Measurements from ENCODE around the gene LHPP. TPM values are rescaled to one million over a fixed set of nuclear protein-coding genes. Genes with fewer than 3 reads are reported as not detected.

Gene LHPP
- polyA plus RNA-seq, 3 donors from 2014 or later: 10.1 to 15.3 (median 14.2) TPM

DNA sequence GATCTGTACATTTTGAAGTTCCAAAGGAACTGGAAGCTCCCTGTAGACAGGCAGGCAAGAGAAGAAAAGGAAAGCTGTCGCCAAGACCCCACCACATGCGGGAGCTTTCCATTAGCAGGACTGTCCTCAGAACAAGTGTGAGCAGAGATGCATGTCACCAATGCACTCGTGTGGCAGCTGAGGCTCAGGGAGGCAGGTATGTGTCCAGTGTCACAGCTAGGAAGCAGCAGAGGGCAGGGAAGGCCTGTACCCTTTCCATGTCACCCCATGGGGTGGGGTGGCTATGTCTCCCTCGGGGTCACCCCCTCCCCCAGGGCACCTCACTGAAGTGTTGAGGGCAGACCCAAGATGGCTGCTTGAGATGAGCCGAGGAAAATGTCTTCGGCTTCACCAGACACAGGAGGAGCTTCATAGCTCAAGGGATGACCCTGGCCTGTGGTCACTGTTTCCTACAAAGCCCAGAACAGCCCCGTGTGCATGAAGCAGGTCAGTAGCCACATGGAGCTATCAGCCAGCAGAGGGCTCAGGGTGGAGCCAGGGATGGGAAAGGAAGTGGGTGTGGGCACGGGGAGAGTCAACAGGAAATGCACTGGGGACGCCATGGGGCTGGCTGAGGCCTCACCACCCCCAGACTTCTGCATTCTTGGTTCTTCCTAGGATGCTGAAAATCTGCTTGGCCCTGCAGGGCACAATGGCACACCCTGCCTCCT lies 186.0 kb downstream of the LHPP start:
- Mint-ChIP-seq H3K4me3 (peak overlapping the region; percentile 79 to 84 (median 83)), H3K27ac (peak overlapping the region; percentile 99 to 100 (median 100)), H3K27me3 (ENCODE audit: low read depth in 3 of 3) (peaks cover 56 to 72% (median 62%) of the 10 kb centered on the region in 3 donors), H3K9me3 (peaks cover 0 to 2% (median 0%) of the 10 kb centered on the region in 6 donors), H3K4me1 (peaks cover 97 to 100% of the 10 kb centered on the region in 2 donors), H3K36me3 (peaks cover 3 to 10% (median 4%) of the 10 kb centered on the region in 3 donors)
- peak; percentile 80 to 83 (median 83) for DNase-seq

DNA sequence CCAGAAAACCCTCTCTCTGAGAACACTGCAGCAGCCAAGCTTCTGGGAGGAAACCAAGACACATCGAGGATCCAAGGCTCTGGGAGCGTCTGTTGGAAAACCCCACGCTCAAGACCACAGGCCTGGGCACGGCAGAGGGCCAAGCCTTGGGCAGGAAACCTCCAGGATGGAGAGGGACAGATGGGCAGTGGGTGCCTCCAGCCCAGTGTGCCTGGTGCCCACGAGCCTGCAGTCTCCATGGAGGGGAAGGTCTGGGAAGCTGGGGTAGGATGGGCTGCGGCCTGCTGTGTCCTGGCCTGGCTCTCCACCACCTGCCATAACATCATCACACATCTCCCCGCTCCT lies 186.5 kb downstream of the LHPP start:
- no peak for DNase-seq
- peaks cover 97 to 100% of the 10 kb centered on the region in 2 donors for H3K4me1 Mint-ChIP-seq
- H3K27me3 Mint-ChIP-seq (ENCODE audit: low read depth in 3 of 3): peaks cover 52 to 67% (median 58%) of the 10 kb centered on the region in 3 donors
- H3K9me3 Mint-ChIP-seq: peaks cover 0 to 2% (median 0%) of the 10 kb centered on the region in 6 donors
- peak overlapping the region; percentile 99 to 100 (median 100) for H3K27ac Mint-ChIP-seq
- H3K36me3 Mint-ChIP-seq: peaks cover 0 to 5% (median 0%) of the 10 kb centered on the region in 3 donors
- peak overlapping the region; percentile 79 to 84 (median 83) for H3K4me3 Mint-ChIP-seq

DNA sequence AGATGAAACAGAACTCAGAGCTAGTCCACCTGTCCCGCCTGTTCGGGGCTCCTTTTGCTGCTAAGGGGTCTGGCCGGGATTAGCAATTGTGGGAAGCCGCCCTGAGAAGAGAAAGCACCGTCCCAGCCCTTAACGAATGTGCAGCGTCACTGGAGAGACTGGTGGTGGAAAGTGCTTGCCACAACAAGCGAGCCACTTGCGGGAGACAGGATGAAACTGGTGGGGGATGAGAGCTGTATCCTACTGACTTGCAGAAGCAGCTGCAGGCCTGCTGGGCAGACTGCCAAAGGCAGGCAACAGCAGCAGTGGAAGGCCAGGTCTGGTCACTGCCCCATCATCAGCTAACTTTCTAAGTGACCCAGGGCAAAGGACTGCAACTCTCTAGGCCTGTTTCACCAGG lies 187.1 kb downstream of the LHPP start:
- DNase-seq: peak; percentile 84 to 86 (median 85)
- Mint-ChIP-seq H3K4me3 (peak overlapping the region; percentile 79 to 84 (median 83)), H3K27ac (peak overlapping the region; percentile 99 to 100 (median 100))

DNA sequence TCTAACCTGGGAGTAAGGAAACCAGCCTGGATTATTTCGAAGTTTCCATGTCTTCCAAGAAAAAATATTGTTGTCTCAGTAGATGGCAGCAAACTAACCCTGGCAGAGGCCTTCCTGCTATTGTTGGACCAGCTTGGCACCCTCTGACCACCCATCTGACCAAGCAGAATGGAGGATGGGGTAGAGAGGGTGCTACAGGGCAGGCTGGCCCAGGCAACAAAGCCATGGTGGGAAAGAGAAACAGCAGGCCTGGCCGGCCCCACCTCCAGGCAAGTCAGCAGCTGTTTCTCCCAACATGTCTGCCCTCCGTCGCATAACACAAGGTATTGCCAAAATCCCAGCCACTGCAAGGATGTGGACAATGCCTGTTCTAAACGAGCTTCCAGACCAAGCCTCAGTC lies 187.6 kb downstream of the LHPP start:
- Mint-ChIP-seq H3K4me1 (peaks cover 96 to 97% of the 10 kb centered on the region in 2 donors), H3K27ac (peak overlapping the region; percentile 99 to 100 (median 100)), H3K27me3 (ENCODE audit: low read depth in 3 of 3) (peaks cover 55 to 57% (median 56%) of the 10 kb centered on the region in 3 donors), H3K36me3 (peaks cover 0 to 3% (median 0%) of the 10 kb centered on the region in 3 donors), H3K9me3 (peaks cover 0 to 2% (median 0%) of the 10 kb centered on the region in 6 donors), H3K4me3 (peak overlapping the region; percentile 79 to 90 (median 83))
- no peak for DNase-seq

More for the DNA sequence above, 187.1 kb downstream of the LHPP start:
- Mint-ChIP-seq H3K9me3 (peaks cover 0 to 2% (median 0%) of the 10 kb centered on the region in 6 donors), H3K27me3 (ENCODE audit: low read depth in 3 of 3) (peaks cover 52 to 60% (median 56%) of the 10 kb centered on the region in 3 donors), H3K4me1 (peaks cover 96 to 99% of the 10 kb centered on the region in 2 donors), H3K36me3 (peaks cover 0 to 5% (median 0%) of the 10 kb centered on the region in 3 donors)

DNA sequence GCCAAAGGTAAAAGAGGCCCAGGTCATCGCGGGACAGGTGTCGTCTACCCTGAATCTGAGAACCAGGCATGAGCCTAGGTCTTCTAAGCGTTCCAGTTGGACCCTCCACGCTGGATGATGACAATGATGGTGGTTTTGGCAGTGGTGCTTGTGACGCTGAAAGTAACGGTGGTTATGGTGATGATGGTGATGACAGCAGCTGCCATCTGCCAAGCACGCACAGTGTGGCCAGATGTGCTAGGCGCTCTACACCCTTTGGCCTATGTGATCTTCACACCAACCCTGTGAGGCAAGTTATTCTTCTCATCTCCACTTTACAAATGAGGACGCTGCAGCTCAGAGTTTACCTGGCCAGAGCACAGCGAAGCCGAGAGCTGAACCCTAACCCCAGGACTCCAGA lies 188.6 kb downstream of the LHPP start:
- Mint-ChIP-seq H3K27me3 (ENCODE audit: low read depth in 3 of 3) (peaks cover 53 to 59% (median 57%) of the 10 kb centered on the region in 3 donors), H3K9me3 (peaks cover 0 to 2% (median 0%) of the 10 kb centered on the region in 6 donors), H3K4me3 (peak overlapping the region; percentile 75 to 90 (median 79)), H3K36me3 (no peaks in the 10 kb centered on the region), H3K27ac (peak overlapping the region; percentile 99 to 100 (median 100)), H3K4me1 (peaks cover 96 to 97% of the 10 kb centered on the region in 2 donors)
- DNase-seq: peak; percentile 90 to 92 (median 91)

DNA sequence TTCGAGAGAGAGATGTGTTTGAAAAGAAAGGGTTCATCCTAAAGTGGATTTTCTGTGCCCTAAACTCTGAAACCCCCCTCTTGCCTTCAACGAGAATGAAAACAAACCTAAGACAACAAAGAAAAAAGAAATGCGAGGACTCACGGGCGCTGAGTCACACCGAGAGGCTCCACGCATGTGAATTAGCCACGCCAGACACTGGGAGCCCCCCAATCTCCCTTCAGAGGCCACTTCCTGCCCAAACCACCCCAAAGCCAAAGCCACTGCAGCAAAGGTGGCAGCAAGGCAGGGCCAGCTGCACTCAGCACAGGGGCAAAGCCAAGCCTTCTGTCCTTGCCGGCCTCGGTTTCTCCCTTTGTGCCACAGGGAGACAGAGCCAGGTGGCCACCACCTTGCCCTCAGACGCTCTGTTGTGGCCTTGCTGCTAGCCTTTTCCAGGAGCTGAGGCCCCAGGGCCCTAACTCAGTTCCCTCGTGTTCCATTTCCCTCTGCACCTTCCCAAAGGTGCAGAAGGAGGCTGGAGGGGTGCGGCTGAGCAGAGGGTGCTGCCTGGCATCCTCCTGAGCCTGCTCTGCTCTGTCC lies 189.3 kb downstream of the LHPP start:
- H3K27me3 Mint-ChIP-seq (ENCODE audit: low read depth in 3 of 3): peaks cover 55 to 60% (median 57%) of the 10 kb centered on the region in 3 donors
- H3K36me3 Mint-ChIP-seq: peaks cover 4 to 5% (median 5%) of the 10 kb centered on the region in 3 donors
- peak; percentile 90 to 92 (median 91) for DNase-seq
- H3K4me3 Mint-ChIP-seq: peak overlapping the region; percentile 75 to 90 (median 79)
- peaks cover 0 to 2% (median 0%) of the 10 kb centered on the region in 6 donors for H3K9me3 Mint-ChIP-seq
- H3K4me1 Mint-ChIP-seq: peaks cover 97 to 98% of the 10 kb centered on the region in 2 donors
- peak overlapping the region; percentile 99 to 100 (median 100) for H3K27ac Mint-ChIP-seq

DNA sequence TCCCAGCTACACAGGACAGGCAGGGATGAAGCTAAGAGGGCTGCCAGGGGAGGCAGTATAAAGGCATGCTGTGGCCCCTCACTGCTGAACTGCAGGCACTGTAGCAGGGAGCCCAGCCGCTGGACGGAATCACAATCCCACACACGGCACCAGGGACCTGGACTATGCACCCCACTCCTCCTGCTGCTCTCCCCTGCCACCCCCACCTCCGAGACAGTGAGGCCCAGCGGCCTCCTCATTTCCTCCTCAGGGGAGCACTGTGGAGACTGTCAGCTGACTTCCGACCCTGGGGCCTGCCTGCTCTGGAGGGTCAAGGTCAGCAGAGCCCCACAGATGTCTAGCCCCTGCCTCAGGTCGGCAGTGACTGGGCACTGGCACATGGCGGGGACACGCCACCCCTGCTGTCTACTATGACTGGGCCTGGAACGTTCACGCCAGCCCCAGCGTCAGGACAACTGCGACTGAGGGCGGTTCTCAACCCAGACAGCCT lies 189.8 kb downstream of the LHPP start:
- H3K36me3 Mint-ChIP-seq: peaks cover 4 to 8% (median 5%) of the 10 kb centered on the region in 3 donors
- DNase-seq: peak in 2 of 3 donors; percentile 40 to 52
- H3K9me3 Mint-ChIP-seq: peaks cover 0 to 2% (median 0%) of the 10 kb centered on the region in 6 donors
- H3K4me3 Mint-ChIP-seq: peak overlapping the region; percentile 75 to 90 (median 79)
- H3K4me1 Mint-ChIP-seq: peaks cover 97 to 98% of the 10 kb centered on the region in 2 donors
- peak overlapping the region; percentile 99 to 100 (median 100) for H3K27ac Mint-ChIP-seq
- H3K27me3 Mint-ChIP-seq (ENCODE audit: low read depth in 3 of 3): peaks cover 56 to 59% (median 58%) of the 10 kb centered on the region in 3 donors

DNA sequence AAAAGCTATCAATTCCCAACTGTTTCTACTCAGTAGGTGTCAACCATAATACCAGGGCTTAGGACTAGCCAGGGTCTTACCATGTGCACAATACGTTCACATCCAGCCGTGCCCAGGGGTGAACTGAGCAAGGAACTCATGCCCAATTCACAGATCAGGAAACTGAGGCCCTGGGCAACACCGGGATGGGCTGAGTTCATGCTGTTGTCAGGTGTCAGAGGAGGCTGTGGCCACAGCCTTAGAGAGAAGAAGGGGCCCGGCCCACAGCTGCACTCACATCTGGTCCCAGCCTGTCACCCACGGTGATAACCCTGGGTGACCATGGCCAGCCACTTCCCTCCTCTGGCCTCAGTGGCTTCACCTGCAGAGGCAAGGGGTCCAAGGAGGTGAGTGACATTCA lies 190.6 kb downstream of the LHPP start:
- peak overlapping the region; percentile 99 to 100 (median 100) for H3K27ac Mint-ChIP-seq
- H3K4me1 Mint-ChIP-seq: peaks cover 95 to 97% of the 10 kb centered on the region in 2 donors
- peaks cover 54 to 56% (median 56%) of the 10 kb centered on the region in 3 donors for H3K27me3 Mint-ChIP-seq (ENCODE audit: low read depth in 3 of 3)
- no peak for DNase-seq
- H3K9me3 Mint-ChIP-seq: peaks cover 0 to 2% (median 0%) of the 10 kb centered on the region in 6 donors
- peaks cover 4 to 10% (median 5%) of the 10 kb centered on the region in 3 donors for H3K36me3 Mint-ChIP-seq
- peak overlapping the region; percentile 75 to 90 (median 79) for H3K4me3 Mint-ChIP-seq

DNA sequence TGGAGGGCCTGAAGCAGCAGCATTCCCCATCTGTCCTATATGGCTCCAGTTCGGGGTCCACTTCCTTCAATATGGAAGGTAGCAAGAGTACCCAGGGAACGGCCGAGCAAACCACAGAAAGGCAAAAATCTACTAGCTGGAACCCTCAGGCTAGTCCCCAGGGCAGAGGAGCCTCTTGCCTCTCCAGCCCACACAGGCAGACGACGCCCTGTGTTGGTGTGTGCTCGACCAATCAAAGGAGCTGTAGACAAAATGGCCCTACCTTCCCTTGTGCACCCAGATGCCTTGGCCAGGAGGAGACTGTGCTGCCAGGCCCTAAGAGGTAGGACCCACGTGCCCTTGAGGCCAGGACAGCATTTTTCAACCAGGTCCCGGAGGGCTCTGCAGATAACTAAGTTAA lies 191.1 kb downstream of the LHPP start:
- no peak for DNase-seq
- peaks cover 52 to 56% (median 56%) of the 10 kb centered on the region in 3 donors for H3K27me3 Mint-ChIP-seq (ENCODE audit: low read depth in 3 of 3)
- H3K4me1 Mint-ChIP-seq: peaks cover 95 to 97% of the 10 kb centered on the region in 2 donors
- H3K27ac Mint-ChIP-seq: peak overlapping the region; percentile 99 to 100 (median 100)
- H3K9me3 Mint-ChIP-seq: peaks cover 0 to 2% (median 0%) of the 10 kb centered on the region in 6 donors
- H3K36me3 Mint-ChIP-seq: peaks cover 4 to 12% (median 5%) of the 10 kb centered on the region in 3 donors
- peak overlapping the region in 3 of 5 donors; percentile 33 to 90 (median 79) for H3K4me3 Mint-ChIP-seq

DNA sequence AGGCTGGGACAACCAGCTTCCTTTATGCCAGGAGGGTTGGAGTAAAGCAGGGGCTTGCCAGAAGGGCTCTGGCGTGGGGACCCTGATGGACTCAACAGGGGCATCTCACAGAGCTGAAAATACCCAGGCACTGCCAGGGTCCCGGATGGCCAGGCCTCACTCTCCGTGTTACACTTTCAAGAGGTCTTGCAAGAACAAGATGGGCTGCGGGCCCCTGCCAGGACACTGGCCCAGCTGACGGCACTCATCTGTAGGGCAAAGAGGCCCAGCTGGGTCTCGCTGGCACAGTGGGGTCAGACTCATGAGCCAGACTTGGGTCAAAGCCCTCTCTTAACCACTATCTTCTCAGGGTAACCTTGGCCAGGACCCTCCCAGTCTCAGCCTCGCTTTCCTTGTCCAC lies 191.7 kb downstream of the LHPP start:
- peak overlapping the region in 2 of 5 donors; percentile 17 to 90 for H3K4me3 Mint-ChIP-seq
- peaks cover 95 to 97% of the 10 kb centered on the region in 2 donors for H3K4me1 Mint-ChIP-seq
- H3K9me3 Mint-ChIP-seq: peaks cover 0 to 2% (median 0%) of the 10 kb centered on the region in 6 donors
- H3K27me3 Mint-ChIP-seq (ENCODE audit: low read depth in 3 of 3): peaks cover 54 to 56% (median 54%) of the 10 kb centered on the region in 3 donors
- DNase-seq: no peak
- H3K27ac Mint-ChIP-seq: peak overlapping the region; percentile 99 to 100 (median 100)
- H3K36me3 Mint-ChIP-seq: peaks cover 4 to 13% (median 5%) of the 10 kb centered on the region in 3 donors

DNA sequence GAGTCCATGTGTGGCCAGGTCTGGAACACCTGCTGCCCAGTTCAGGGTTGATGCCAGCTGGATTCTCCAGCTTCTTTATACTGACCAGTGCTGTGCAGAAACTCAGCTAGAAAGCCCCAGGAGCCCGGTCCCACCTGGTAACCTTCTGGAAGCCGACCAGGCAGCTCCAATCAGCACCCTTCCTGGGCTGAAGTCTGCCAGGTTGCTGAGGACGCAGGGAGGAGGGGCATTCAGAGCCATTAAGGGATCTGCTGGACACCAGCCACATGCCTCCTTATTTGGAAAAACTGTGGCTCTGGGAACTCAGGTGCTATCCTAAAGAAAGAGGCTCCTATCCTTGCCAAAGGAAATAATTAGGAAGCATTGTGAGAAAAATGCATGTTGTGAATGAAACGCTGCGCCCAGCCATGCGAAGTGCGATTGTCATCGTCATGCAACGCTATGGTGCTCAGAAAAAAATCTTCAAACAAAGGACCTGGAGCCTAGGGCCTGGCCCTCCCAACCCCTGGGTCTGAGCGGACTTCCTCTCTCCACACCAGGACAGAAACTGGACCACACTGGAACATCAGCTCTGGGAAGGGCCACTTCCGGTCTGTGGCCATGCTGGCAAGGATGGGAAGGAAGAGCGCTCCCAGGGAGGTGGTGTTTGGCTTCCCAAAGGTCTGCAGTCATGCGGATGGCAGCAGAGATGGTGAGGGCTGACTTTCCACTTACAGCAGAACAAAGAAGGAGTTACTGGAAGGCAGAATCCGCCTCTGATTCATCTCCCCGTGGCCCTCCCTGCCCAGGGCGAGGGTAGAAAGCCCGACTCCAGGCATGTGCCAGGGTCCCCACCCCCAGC lies 192.4 kb downstream of the LHPP start:
- Mint-ChIP-seq H3K27ac (peak overlapping the region; percentile 96 to 100 (median 100)), H3K4me3 (peak overlapping the region in 3 of 5 donors; percentile 8 to 72 (median 17))

DNA sequence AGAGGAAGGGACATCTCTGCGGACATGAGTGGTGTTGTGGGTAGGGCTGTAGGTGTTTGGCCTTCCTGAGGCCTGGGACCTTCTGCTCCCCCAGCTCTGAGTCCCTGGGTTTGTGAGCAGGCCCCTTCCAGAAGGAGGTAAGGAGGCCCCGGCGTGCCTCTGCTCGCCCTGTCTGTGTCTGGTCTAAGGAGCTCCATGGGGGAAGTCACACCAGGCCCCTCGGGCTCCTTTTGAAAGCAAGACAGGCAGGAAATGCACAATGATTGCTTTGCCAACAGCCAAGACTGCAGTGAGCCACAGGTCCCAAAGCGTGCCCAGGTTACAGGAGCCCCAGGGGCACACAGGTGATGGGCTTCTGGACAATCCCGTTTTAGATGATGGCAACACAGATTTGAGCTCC lies 193.1 kb downstream of the LHPP start:
- no peaks in the 10 kb centered on the region for H3K9me3 Mint-ChIP-seq
- H3K4me1 Mint-ChIP-seq: peaks cover 95 to 97% of the 10 kb centered on the region in 2 donors
- peak; percentile 47 to 48 (median 47) for DNase-seq
- peak overlapping the region; percentile 22 to 72 (median 56) for H3K4me3 Mint-ChIP-seq
- peaks cover 49 to 53% (median 50%) of the 10 kb centered on the region in 3 donors for H3K27me3 Mint-ChIP-seq (ENCODE audit: low read depth in 3 of 3)
- peaks cover 4 to 13% (median 5%) of the 10 kb centered on the region in 3 donors for H3K36me3 Mint-ChIP-seq
- H3K27ac Mint-ChIP-seq: peak overlapping the region; percentile 94 to 100 (median 98)

More for the DNA sequence above, 192.4 kb downstream of the LHPP start:
- Mint-ChIP-seq H3K9me3 (no peaks in the 10 kb centered on the region), H3K36me3 (peaks cover 4 to 13% (median 5%) of the 10 kb centered on the region in 3 donors), H3K27me3 (ENCODE audit: low read depth in 3 of 3) (peaks cover 48 to 52% (median 50%) of the 10 kb centered on the region in 3 donors), H3K4me1 (peaks cover 95 to 97% of the 10 kb centered on the region in 2 donors)
- DNase-seq: no peak

Data from immature natural killer cell (primary cell).